Fibroblast of villous mesenchyme (primary cell): ENCODE results near the gene FSHB. TPM values are rescaled to one million over a fixed set of nuclear protein-coding genes. Genes with fewer than 3 reads are reported as not detected.

Source experiments
- DNase-seq: peaks from one replicate; pipeline ENCODE4 v3.0.0-alpha.2; 2010; ENCODE audit warnings: low read depth
- H3K4me3 ChIP-seq: 2 replicates; pipeline ENCODE4 v1.5.1; 2011; ENCODE audit warnings: low read depth, mild to moderate bottlenecking, low read length
- CTCF ChIP-seq: IDR thresholded peaks from 2 replicates; pipeline ENCODE4 v1.5.1; 2012; ENCODE audit warnings: low read depth, mild to moderate bottlenecking, low read length; ENCODE audit not compliant: insufficient read depth
- total RNA-seq: library from RNA; depleted of rRNA; stranded (reverse); fragments of >200 nt; gene quantifications from 2 replicates; pipeline ENCODE4 v1.2.3, GENCODE V29; 2012

Gene FSHB
- total RNA-seq, 1 donor = not detected

DNA sequence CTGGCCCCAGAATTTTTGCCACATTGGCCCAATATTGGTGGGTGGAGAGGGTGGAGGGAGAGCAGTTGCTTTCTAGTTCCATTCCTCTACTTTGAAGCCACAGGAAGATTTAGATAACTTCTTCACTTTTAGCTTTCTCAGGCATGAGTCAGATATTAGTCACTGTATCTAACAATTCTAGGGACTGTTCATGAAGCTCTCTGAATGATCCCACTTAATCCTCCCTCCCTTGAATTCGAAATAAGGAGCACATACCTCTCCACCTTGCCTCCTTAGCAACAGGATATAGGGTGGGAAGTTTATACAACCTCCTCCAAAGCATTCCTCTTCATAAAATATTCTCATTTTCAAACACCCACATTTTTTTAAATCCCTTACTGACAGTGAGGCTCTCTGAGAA lies 13.5 kb downstream of the FSHB start:
- peak; percentile 16 for DNase-seq
- H3K4me3 ChIP-seq = no peak overlapping the region
- no peak for TF ChIP-seq CTCF

DNA sequence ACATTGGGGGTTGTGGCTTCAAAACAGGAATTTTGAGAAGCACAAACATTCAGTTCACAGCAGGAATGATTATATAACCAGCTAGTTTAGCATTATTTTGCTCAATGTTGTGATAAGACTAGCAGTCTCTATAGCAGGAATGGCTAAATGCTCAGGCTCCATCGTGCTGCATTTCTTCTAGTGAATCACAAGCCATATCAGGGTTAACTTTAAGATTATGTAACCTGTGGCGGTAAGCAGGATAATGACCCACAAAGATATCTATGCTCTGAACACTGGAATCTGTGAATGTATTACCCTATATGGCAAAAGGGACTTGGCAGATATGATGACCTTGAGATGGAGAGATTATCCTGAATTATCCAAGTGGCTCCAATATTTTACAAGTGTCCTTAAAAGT lies 14.8 kb downstream of the FSHB start:
- H3K4me3 ChIP-seq = no peak overlapping the region
- DNase-seq = peak; percentile 6
- no peak for TF ChIP-seq CTCF

- DNase-seq = no peak
- no peak overlapping the region for H3K4me3 ChIP-seq
- TF ChIP-seq CTCF = no peak
Measured at GRCh38 chr11:30254307-30255298, 23.8 kb downstream of the FSHB start.

GRCh38 chr11:30255637-30256036 lies 24.8 kb downstream of the FSHB start:
- no peak for TF ChIP-seq CTCF
- H3K4me3 ChIP-seq = no peak overlapping the region
- DNase-seq = no peak

- DNase-seq = no peak
- no peak overlapping the region for H3K4me3 ChIP-seq
- TF ChIP-seq CTCF = no peak
Measured at GRCh38 chr11:30257058-30257457, 26.2 kb downstream of the FSHB start.

- TF ChIP-seq CTCF = no peak
- H3K4me3 ChIP-seq = no peak overlapping the region
- DNase-seq = no peak
Measured at GRCh38 chr11:30258679-30259078, 27.9 kb downstream of the FSHB start.
